ENCODE measurements around the gene C1R.

C1R gene

GRCh38 chr12:7103837-7104584 lies 11.8 kb upstream of the C1R start:
- no peak overlapping the region for H3K27ac ChIP-seq (replicated peaks)
- H3K4me3 ChIP-seq (replicated peaks; ENCODE audit: insufficient read depth, low read length) = no peak overlapping the region
- no peaks in the 10 kb centered on the region for H3K27me3 ChIP-seq (ENCODE audit: insufficient read depth, poor library complexity, severe bottlenecking)
- TF ChIP-seq SPI1 (IDR thresholded peaks at IDR 0.05; ENCODE audit: borderline replicate concordance, low read depth) (no peak), REST (IDR thresholded peaks at IDR 0.05; ENCODE audit: insufficient replicate concordance, low read depth) (no peak), GABPA (IDR thresholded peaks at IDR 0.05; ENCODE audit: low read depth) (no peak), POLR2AphosphoS5 (IDR thresholded peaks at IDR 0.05; ENCODE audit: low read depth) (no peak)
- TF ChIP-seq, protein P1, sequence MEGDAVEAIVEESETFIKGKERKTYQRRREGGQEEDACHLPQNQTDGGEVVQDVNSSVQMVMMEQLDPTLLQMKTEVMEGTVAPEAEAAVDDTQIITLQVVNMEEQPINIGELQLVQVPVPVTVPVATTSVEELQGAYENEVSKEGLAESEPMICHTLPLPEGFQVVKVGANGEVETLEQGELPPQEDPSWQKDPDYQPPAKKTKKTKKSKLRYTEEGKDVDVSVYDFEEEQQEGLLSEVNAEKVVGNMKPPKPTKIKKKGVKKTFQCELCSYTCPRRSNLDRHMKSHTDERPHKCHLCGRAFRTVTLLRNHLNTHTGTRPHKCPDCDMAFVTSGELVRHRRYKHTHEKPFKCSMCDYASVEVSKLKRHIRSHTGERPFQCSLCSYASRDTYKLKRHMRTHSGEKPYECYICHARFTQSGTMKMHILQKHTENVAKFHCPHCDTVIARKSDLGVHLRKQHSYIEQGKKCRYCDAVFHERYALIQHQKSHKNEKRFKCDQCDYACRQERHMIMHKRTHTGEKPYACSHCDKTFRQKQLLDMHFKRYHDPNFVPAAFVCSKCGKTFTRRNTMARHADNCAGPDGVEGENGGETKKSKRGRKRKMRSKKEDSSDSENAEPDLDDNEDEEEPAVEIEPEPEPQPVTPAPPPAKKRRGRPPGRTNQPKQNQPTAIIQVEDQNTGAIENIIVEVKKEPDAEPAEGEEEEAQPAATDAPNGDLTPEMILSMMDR (IDR thresholded peaks at IDR 0.05; ENCODE audit: insufficient read depth, low read length) = no peak
- DNase-seq (ENCODE audit: low read depth in 1 of 2, low spot score in 1 of 2) = no peak

DNA sequence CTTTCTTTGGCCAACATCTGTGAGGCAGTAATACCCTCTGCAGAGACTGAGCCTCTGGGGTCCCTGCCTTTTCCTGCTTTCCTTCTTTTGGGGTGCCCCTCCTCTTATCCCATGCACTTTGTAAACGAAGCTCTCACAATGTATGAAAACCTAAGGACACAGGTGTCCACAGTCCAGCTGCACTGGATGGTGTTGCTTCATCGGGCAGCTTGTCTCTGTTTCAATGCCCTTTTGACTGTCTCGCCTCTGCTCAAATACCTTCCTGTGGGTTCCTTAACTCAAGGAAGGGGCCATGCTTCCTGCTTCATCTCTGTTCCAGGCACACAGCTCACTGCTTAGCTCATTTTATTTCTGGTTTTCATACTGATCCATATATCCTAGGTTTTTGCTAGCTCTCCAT lies 10.3 kb upstream of the C1R start:
- Histone ChIP-seq H3K4me3 (replicated peaks; ENCODE audit: insufficient read depth, low read length) (no peak overlapping the region), H3K27ac (replicated peaks) (no peak overlapping the region), H3K27me3 (ENCODE audit: insufficient read depth, poor library complexity, severe bottlenecking) (no peaks in the 10 kb centered on the region)
- DNase-seq (ENCODE audit: low read depth in 1 of 2, low spot score in 1 of 2) = no peak
- TF ChIP-seq POLR2AphosphoS5 (IDR thresholded peaks at IDR 0.05; ENCODE audit: low read depth) = no peak
- no peak for TF ChIP-seq SPI1 (IDR thresholded peaks at IDR 0.05; ENCODE audit: borderline replicate concordance, low read depth)

GRCh38 chr12:7101694-7102131 lies 9.5 kb upstream of the C1R start:
- no peak overlapping the region for H3K4me3 ChIP-seq (replicated peaks; ENCODE audit: insufficient read depth, low read length)
- TF ChIP-seq POLR2AphosphoS5 (IDR thresholded peaks at IDR 0.05; ENCODE audit: low read depth) (no peak), SPI1 (IDR thresholded peaks at IDR 0.05; ENCODE audit: borderline replicate concordance, low read depth) (no peak), GABPA (IDR thresholded peaks at IDR 0.05; ENCODE audit: low read depth) (no peak), REST (IDR thresholded peaks at IDR 0.05; ENCODE audit: insufficient replicate concordance, low read depth) (no peak)
- TF ChIP-seq, protein P1 (IDR thresholded peaks at IDR 0.05; ENCODE audit: insufficient read depth, low read length) = no peak
- H3K27ac ChIP-seq (replicated peaks) = no peak overlapping the region
- H3K27me3 ChIP-seq (ENCODE audit: insufficient read depth, poor library complexity, severe bottlenecking) = no peaks in the 10 kb centered on the region
- no peak for DNase-seq (ENCODE audit: low read depth in 1 of 2, low spot score in 1 of 2)

- no peak overlapping the region for H3K27ac ChIP-seq (replicated peaks)
- DNase-seq (ENCODE audit: low read depth in 1 of 2, low spot score in 1 of 2) = no peak
- H3K4me3 ChIP-seq (replicated peaks; ENCODE audit: insufficient read depth, low read length) = no peak overlapping the region
- TF ChIP-seq REST (IDR thresholded peaks at IDR 0.05; ENCODE audit: insufficient replicate concordance, low read depth) (no peak), SPI1 (IDR thresholded peaks at IDR 0.05; ENCODE audit: borderline replicate concordance, low read depth) (no peak), POLR2AphosphoS5 (IDR thresholded peaks at IDR 0.05; ENCODE audit: low read depth) (no peak), GABPA (IDR thresholded peaks at IDR 0.05; ENCODE audit: low read depth) (no peak)
- TF ChIP-seq, protein P1 (IDR thresholded peaks at IDR 0.05; ENCODE audit: insufficient read depth, low read length) = no peak
- no peaks in the 10 kb centered on the region for H3K27me3 ChIP-seq (ENCODE audit: insufficient read depth, poor library complexity, severe bottlenecking)
These were observed 8.9 kb upstream of the C1R start for GRCh38 chr12:7101047-7101693.
